KMS-11 (cell line): ENCODE results near the gene FLNB.

Experiments used
- H2AFZ ChIP-seq: fragments of 200-600 bp; sonication (generic); 2 replicates; pipeline ENCODE4 v1.6.1; 2016; ENCODE audit warnings: antibody characterized with exemption, mixed run types, low read depth
- H3K27ac ChIP-seq: fragments of 200-600 bp; sonication (generic); 2 replicates; pipeline ENCODE4 v1.6.1; 2016; ENCODE audit warnings: mild to moderate bottlenecking, mixed run types
- H3K27me3 ChIP-seq: fragments of 200-600 bp; sonication (generic); 2 replicates; pipeline ENCODE4 v1.6.1; 2017; ENCODE audit warnings: mild to moderate bottlenecking, low read depth, mixed run types, moderate library complexity; ENCODE audit not compliant: insufficient read depth
- H3K36me3 ChIP-seq: fragments of 200-600 bp; sonication (generic); 2 replicates; pipeline ENCODE4 v1.6.1; 2017; ENCODE audit warnings: mild to moderate bottlenecking, mixed run types; ENCODE audit not compliant: insufficient read depth
- H3K4me1 ChIP-seq: fragments of 200-600 bp; sonication (generic); 2 replicates; pipeline ENCODE4 v1.6.1; 2016; ENCODE audit warnings: mild to moderate bottlenecking, low read depth, mixed run types; ENCODE audit not compliant: poor library complexity, severe bottlenecking
- H3K4me2 ChIP-seq: fragments of 200-600 bp; sonication (generic); 2 replicates; pipeline ENCODE4 v1.7.0; 2016; ENCODE audit warnings: mild to moderate bottlenecking, mixed run types
- H3K4me3 ChIP-seq: fragments of 200-600 bp; sonication (generic); IDR thresholded peaks from 2 replicates; pipeline ENCODE4 v1.6.1; 2017; ENCODE audit warnings: low read depth, low read length, mixed read lengths; ENCODE audit not compliant: insufficient read depth
- H3K79me2 ChIP-seq: fragments of 200-600 bp; sonication (generic); 2 replicates; pipeline ENCODE4 v1.6.1; 2016; ENCODE audit warnings: low read depth, mixed run types; ENCODE audit not compliant: insufficient read depth
- H3K9ac ChIP-seq: fragments of 200-600 bp; sonication (generic); 2 replicates; pipeline ENCODE4 v1.6.1; 2016; ENCODE audit warnings: mild to moderate bottlenecking, mixed run types
- H4K20me1 ChIP-seq: fragments of 200-600 bp; sonication (generic); 2 replicates; pipeline ENCODE4 v1.6.1; 2016; ENCODE audit warnings: mild to moderate bottlenecking, mixed run types; ENCODE audit not compliant: insufficient read depth
- TF ChIP-seq, protein P1 (sequence below): fragments of 200-600 bp; sonication (generic); conservative IDR thresholded peaks from 2 replicates; pipeline ENCODE4 v1.6.1; 2017; ENCODE audit warnings: low read depth, mild to moderate bottlenecking, antibody characterized with exemption, low read length, moderate library complexity, mixed read lengths

FLNB gene

DNA sequence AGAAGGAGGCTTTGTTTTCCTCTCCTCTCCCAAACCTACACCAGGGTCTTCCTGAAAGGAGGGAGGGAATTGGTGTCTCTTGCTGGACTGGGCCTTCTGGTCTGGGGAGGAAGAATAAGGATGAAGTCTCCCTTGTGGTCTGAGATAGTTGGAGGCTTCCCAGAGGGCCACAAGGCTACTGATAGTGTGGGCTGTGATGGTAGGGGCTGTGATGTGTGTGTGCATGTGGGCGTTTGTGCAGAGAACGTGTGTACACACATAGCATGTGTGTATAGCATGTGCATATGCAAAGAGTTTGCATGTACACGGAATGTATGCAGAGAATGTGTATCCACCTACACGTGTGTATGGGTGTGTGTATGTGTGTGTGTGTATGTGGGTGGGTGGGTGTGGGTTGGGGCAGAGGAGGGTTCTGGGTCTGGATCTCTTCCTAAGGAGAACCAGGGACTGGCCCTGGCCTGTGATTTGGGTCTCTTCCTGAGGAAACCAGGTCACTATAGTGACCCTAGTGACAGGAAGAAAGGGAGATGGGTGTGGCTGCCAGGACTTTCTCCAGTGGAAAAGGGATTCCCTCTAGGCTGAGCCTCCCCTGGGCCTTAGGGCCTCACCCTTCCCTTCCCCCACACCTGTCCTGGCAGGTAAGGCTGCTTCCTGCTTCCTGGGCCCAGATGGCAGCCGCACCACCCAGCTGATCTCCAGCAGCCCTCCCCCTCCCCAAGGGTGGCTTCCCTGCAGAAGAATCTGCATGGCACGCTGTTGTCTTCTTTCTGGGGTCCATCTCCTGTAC, 1.7 kb downstream of the FLNB start:
- Histone ChIP-seq H3K9ac (no peak overlapping the region), H2AFZ (no peak overlapping the region), H3K4me2 (no peak overlapping the region), H3K27me3 (no peaks in the 10 kb centered on the region), H3K4me1 (no peaks in the 10 kb centered on the region), H4K20me1 (no peaks in the 10 kb centered on the region), H3K79me2 (no peaks in the 10 kb centered on the region), H3K36me3 (no peaks in the 10 kb centered on the region), H3K4me3 (no peak overlapping the region), H3K27ac (no peak overlapping the region)
- TF ChIP-seq, protein P1, sequence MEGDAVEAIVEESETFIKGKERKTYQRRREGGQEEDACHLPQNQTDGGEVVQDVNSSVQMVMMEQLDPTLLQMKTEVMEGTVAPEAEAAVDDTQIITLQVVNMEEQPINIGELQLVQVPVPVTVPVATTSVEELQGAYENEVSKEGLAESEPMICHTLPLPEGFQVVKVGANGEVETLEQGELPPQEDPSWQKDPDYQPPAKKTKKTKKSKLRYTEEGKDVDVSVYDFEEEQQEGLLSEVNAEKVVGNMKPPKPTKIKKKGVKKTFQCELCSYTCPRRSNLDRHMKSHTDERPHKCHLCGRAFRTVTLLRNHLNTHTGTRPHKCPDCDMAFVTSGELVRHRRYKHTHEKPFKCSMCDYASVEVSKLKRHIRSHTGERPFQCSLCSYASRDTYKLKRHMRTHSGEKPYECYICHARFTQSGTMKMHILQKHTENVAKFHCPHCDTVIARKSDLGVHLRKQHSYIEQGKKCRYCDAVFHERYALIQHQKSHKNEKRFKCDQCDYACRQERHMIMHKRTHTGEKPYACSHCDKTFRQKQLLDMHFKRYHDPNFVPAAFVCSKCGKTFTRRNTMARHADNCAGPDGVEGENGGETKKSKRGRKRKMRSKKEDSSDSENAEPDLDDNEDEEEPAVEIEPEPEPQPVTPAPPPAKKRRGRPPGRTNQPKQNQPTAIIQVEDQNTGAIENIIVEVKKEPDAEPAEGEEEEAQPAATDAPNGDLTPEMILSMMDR = no peak

DNA sequence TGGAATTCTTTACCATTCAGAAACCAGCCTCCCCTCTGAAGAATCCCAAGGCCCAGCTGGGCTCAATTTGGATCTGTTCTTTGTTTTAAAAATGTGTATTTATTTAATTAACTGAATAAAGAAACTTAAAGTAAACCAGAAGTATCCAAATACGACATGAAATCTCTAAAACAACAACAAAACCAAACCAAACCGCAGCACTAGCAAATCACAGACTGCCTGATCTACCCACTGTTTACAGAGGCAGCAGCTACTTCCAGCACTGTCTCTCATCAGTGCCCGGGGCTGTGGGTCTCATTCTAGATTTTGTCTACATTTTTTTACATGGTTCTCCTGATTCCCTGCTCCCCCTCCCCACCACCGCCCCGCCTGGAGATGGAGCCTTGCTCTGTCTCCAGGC, 2.3 kb downstream of the FLNB start:
- Histone ChIP-seq H3K4me3 (no peak overlapping the region), H3K36me3 (no peaks in the 10 kb centered on the region), H3K9ac (no peak overlapping the region), H3K4me2 (no peak overlapping the region), H3K4me1 (no peaks in the 10 kb centered on the region), H2AFZ (no peak overlapping the region), H3K27ac (no peak overlapping the region), H4K20me1 (no peaks in the 10 kb centered on the region), H3K27me3 (no peaks in the 10 kb centered on the region), H3K79me2 (no peaks in the 10 kb centered on the region)
- TF ChIP-seq, protein P1 = no peak

DNA sequence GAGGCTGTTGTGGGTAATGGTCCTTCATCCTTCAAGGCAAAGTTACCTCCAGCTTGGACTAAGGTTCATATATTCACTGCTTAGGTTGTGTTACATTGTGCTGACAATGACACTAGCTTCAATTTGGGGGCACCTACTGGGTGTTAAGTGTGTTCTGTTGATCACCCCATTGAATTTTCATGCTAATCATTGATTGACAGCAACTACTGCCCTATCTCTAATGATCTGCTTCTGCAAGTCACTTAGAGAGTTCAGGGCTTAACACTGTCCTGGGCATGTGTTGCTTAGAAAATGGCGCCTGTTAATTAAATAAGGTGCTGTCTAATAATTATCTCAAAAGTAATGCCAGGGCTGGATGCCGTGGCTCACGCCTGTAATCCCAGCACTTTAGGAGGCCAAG, 3.4 kb downstream of the FLNB start:
- Histone ChIP-seq H3K36me3 (no peaks in the 10 kb centered on the region), H3K4me2 (no peak overlapping the region), H3K27me3 (no peaks in the 10 kb centered on the region), H3K27ac (no peak overlapping the region), H3K4me1 (no peaks in the 10 kb centered on the region), H4K20me1 (no peaks in the 10 kb centered on the region), H3K79me2 (no peaks in the 10 kb centered on the region), H2AFZ (no peak overlapping the region), H3K9ac (no peak overlapping the region), H3K4me3 (no peak overlapping the region)
- TF ChIP-seq, protein P1 = no peak

DNA sequence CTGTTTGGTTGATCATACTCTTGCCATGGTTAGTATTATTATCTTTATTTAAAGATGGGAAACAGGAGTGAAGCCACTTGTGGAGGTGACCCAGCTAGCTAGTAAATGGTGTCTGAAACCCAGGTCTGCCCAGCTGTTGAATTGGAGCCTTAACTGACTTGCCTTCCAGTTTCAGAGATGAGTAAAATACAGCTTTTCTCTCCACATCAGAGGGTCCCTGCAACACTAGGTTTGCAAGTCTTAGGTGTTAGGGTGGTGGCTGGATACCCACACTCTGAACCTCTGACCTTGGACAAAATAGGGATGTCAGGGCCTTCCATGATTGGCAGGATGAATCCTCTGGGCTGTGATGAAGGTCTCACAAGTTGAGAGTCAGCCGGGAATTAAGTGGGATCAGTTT, 4.1 kb downstream of the FLNB start:
- Histone ChIP-seq H3K9ac (no peak overlapping the region), H3K27ac (no peak overlapping the region), H3K4me3 (no peak overlapping the region), H2AFZ (no peak overlapping the region), H4K20me1 (no peaks in the 10 kb centered on the region), H3K27me3 (no peaks in the 10 kb centered on the region), H3K79me2 (no peaks in the 10 kb centered on the region), H3K4me1 (no peaks in the 10 kb centered on the region), H3K36me3 (no peaks in the 10 kb centered on the region), H3K4me2 (no peak overlapping the region)
- TF ChIP-seq, protein P1 = no peak
